A673 (cell line): Measurements from ENCODE around the gene CADPS2. TPM values are rescaled to one million over a fixed set of nuclear protein-coding genes. Genes with fewer than 3 reads are reported as not detected.

Experiments used
- BruUV-seq: library from RNA; stranded (reverse); fragments of 400-500 nt; replicated peaks from 2 replicates; lab custom pipeline; 2021; lab: Mats Ljungman, UMichigan
- CTCF ChIA-PET: fragments of 300-600 bp; sonication (Branson Sonifier 250); formaldehyde crosslinking; loops from one replicate; lab custom pipeline; 2022; ENCODE audit warnings: antibody characterized with exemption; lab: Charles Lee
- POLR2A ChIA-PET: fragments of 300-600 bp; sonication (Branson Sonifier 250); formaldehyde crosslinking; loops from one replicate; lab custom pipeline; 2022; ENCODE audit warnings: antibody characterized with exemption; ENCODE audit not compliant: low non-redundant PET; lab: Charles Lee
- DNase-seq: peaks from one replicate; pipeline ENCODE4 v3.0.0-alpha.2; 2015; ENCODE audit warnings: low spot score
- H3K27ac ChIP-seq: fragments of 200-600 bp; sonication (generic); 2 replicates; pipeline ENCODE4 v1.5.1; 2016; ENCODE audit warnings: mixed run types, low read depth, mild to moderate bottlenecking, mixed read lengths, antibody characterized with exemption, low read length; ENCODE audit not compliant: poor library complexity, severe bottlenecking
- H3K27me3 ChIP-seq: fragments of 200-600 bp; sonication (generic); replicated peaks from 2 replicates; pipeline ENCODE4 v1.6.1; 2017; ENCODE audit warnings: mixed run types, low read depth, mild to moderate bottlenecking, mixed read lengths, antibody characterized with exemption, low read length; ENCODE audit not compliant: insufficient read depth, poor library complexity
- H3K36me3 ChIP-seq: fragments of 200-600 bp; sonication (generic); 2 replicates; pipeline ENCODE4 v1.6.1; 2016; ENCODE audit warnings: mixed run types, mild to moderate bottlenecking, mixed read lengths, antibody characterized with exemption, low read length; ENCODE audit not compliant: insufficient read depth, poor library complexity, severe bottlenecking
- H3K4me1 ChIP-seq: fragments of 200-600 bp; sonication (generic); 2 replicates; pipeline ENCODE4 v1.6.1; 2017; ENCODE audit warnings: mixed run types, mild to moderate bottlenecking, mixed read lengths, antibody characterized with exemption, low read length; ENCODE audit not compliant: insufficient read depth, poor library complexity, severe bottlenecking
- H3K4me3 ChIP-seq: fragments of 200-600 bp; sonication (generic); 2 replicates; pipeline ENCODE4 v1.5.1; 2016; ENCODE audit warnings: low read depth, mixed run types, mild to moderate bottlenecking, mixed read lengths, low read length; ENCODE audit not compliant: poor library complexity, severe bottlenecking
- H3K9me3 ChIP-seq: fragments of 200-600 bp; sonication (generic); 2 replicates; pipeline ENCODE4 v1.6.1; 2016; ENCODE audit warnings: mixed run types, low read depth, mild to moderate bottlenecking, mixed read lengths, antibody characterized with exemption, low read length; ENCODE audit not compliant: poor library complexity, severe bottlenecking
- CTCF ChIP-seq: fragments of 300-800, 200-600 bp; sonication (generic); conservative IDR thresholded peaks from 2 replicates; pipeline ENCODE4 v1.5.1; 2017; ENCODE audit warnings: low read depth, mild to moderate bottlenecking, antibody characterized with exemption, low read length, moderate library complexity, mixed read lengths
- EZH2 ChIP-seq: fragments of 200-600 bp; sonication (generic); IDR thresholded peaks from 2 replicates; pipeline ENCODE4 v1.6.1; 2017; ENCODE audit warnings: borderline replicate concordance, low read depth, mild to moderate bottlenecking, mixed read lengths, antibody characterized with exemption, low read length; ENCODE audit not compliant: poor library complexity, severe bottlenecking
- intact Hi-C: fragments of 100-400 bp; cut with micrococcal nuclease; formaldehyde crosslinking; loops from one replicate; pipeline ENCODE4 v1.10.0; 2022; ENCODE audit not compliant: unreplicated experiment
- total RNA-seq: library from RNA; stranded (reverse); gene quantifications from 2 replicates; pipeline ENCODE4 v1.2.3, GENCODE V29; 2021

The CADPS2 gene
- total RNA-seq, 1 experiment from 2014 or later: 81.3 TPM

- CTCF ChIA-PET: no interaction called here
Observed at GRCh38 chr7:122327969-122328368, 558.3 kb downstream of the CADPS2 start.

GRCh38 chr7:122316467-122317388 is 569.5 kb downstream of the CADPS2 start:
- peaks cover 25% of the 10 kb centered on the region for H3K27me3 ChIP-seq
- TF ChIP-seq CTCF (no peak), EZH2 (no peak)
- CTCF ChIA-PET: interaction anchor here (0.5 to 0.7 kb wide), 2 partner anchors 224 to 1220 kb away, joined by 3 to 4 read pairs; no protein-coding TSS in a partner anchor
- no TSS peak for BruUV-seq
- peaks cover 23% of the 10 kb centered on the region for H3K4me1 ChIP-seq
- H3K4me3 ChIP-seq: peak overlapping the region; percentile 47
- H3K36me3 ChIP-seq: no peaks in the 10 kb centered on the region
- POLR2A ChIA-PET: no interaction called here
- intact Hi-C loops: no loop called here
- peak; percentile 46 for DNase-seq
- no peaks in the 10 kb centered on the region for H3K9me3 ChIP-seq
- no peak overlapping the region for H3K27ac ChIP-seq

More at GRCh38 chr7:122327969-122328368, 558.3 kb downstream of the CADPS2 start:
- BruUV-seq: no TSS peak
- TF ChIP-seq EZH2: no peak
- no peak for TF ChIP-seq CTCF
- Histone ChIP-seq H3K4me1 (no peaks in the 10 kb centered on the region), H3K4me3 (no peak overlapping the region), H3K36me3 (no peaks in the 10 kb centered on the region), H3K27me3 (no peaks in the 10 kb centered on the region), H3K9me3 (no peaks in the 10 kb centered on the region), H3K27ac (no peak overlapping the region)
- intact Hi-C loops: no loop called here
- no peak for DNase-seq
- POLR2A ChIA-PET: no interaction called here

- intact Hi-C loops: no loop called here
- Histone ChIP-seq H3K27ac (no peak overlapping the region), H3K27me3 (peaks cover 25% of the 10 kb centered on the region), H3K4me3 (peak overlapping the region; percentile 47), H3K9me3 (no peaks in the 10 kb centered on the region), H3K4me1 (peaks cover 31% of the 10 kb centered on the region), H3K36me3 (peaks cover 4% of the 10 kb centered on the region)
- peak; percentile 26 for DNase-seq
- no TSS peak for BruUV-seq
- CTCF ChIA-PET: interaction anchor here (0.7 kb wide), 1 partner anchor 223 kb away, joined by 3 read pairs; no protein-coding TSS in a partner anchor
- TF ChIP-seq EZH2 (no peak), CTCF (no peak)
- POLR2A ChIA-PET: no interaction called here
Observed at GRCh38 chr7:122315507-122316466, 570.5 kb downstream of the CADPS2 start.
